HEK293T (cell line): ENCODE data around the gene ZSCAN22.

Source experiments
- CTCF ChIA-PET: fragments of 350-600 bp; formaldehyde crosslinking; extraction: SDS; loops from one replicate; lab custom pipeline; 2021; ENCODE audit warnings: antibody characterized with exemption, inconsistent platforms; lab: Yijun Ruan, JAX
- POLR2A ChIA-PET: fragments of 350-600 bp; formaldehyde crosslinking; extraction: SDS; loops from one replicate; lab custom pipeline; 2020; ENCODE audit warnings: antibody characterized with exemption, inconsistent platforms; lab: Yijun Ruan, JAX
- DNase-seq: peaks from one replicate; pipeline ENCODE4 v3.0.0; 2012; ENCODE audit warnings: mixed read lengths; ENCODE audit errors: extremely low spot score
- ARNT ChIP-seq: fragments of 450-650 bp; IDR thresholded peaks from 2 replicates; pipeline ENCODE4 v1.6.1; 2017; ENCODE audit warnings: mild to moderate bottlenecking
- BHLHE40 ChIP-seq: fragments of 450-650 bp; IDR thresholded peaks from 2 replicates; pipeline ENCODE4 v1.6.1; 2016; ENCODE audit warnings: mild to moderate bottlenecking, moderate library complexity, borderline replicate concordance
- CTBP1 ChIP-seq: fragments of 450-650 bp; IDR thresholded peaks from 2 replicates; pipeline ENCODE4 v1.6.1; 2016; ENCODE audit warnings: borderline replicate concordance
- ELF4 ChIP-seq: fragments of 450-650 bp; IDR thresholded peaks from 2 replicates; pipeline ENCODE4 v1.6.1; 2017; ENCODE audit warnings: antibody characterized with exemption
- FOXA1 ChIP-seq: fragments of 450-650 bp; IDR thresholded peaks from 2 replicates; pipeline ENCODE4 v1.6.1; 2016; ENCODE audit warnings: mild to moderate bottlenecking
- FOXK2 ChIP-seq: fragments of 450-650 bp; IDR thresholded peaks from 2 replicates; pipeline ENCODE4 v1.6.1; 2016; ENCODE audit warnings: mild to moderate bottlenecking
- FOXM1 ChIP-seq: fragments of 450-650 bp; IDR thresholded peaks from 2 replicates; pipeline ENCODE4 v1.6.1; 2017; ENCODE audit warnings: mild to moderate bottlenecking, borderline replicate concordance
- HDGF ChIP-seq: fragments of 450-650 bp; IDR thresholded peaks from 2 replicates; pipeline ENCODE4 v1.6.1; 2017; ENCODE audit warnings: antibody characterized with exemption, borderline replicate concordance
- L3MBTL2 ChIP-seq: fragments of 450-650 bp; conservative IDR thresholded peaks from 2 replicates; pipeline ENCODE4 v1.6.1; 2016; ENCODE audit warnings: mild to moderate bottlenecking
- LEF1 ChIP-seq: fragments of 450-650 bp; IDR thresholded peaks from 2 replicates; pipeline ENCODE4 v1.6.1; 2017; ENCODE audit warnings: mild to moderate bottlenecking, borderline replicate concordance
- NFRKB ChIP-seq: fragments of 450-650 bp; IDR thresholded peaks from 2 replicates; pipeline ENCODE4 v1.6.1; 2016; ENCODE audit warnings: mild to moderate bottlenecking, moderate library complexity
- PKNOX1 ChIP-seq: fragments of 450-650 bp; IDR thresholded peaks from 2 replicates; pipeline ENCODE4 v1.6.1; 2016
- SP1 ChIP-seq: fragments of 450-650 bp; IDR thresholded peaks from 2 replicates; pipeline ENCODE4 v1.6.1; 2017
- SUZ12 ChIP-seq: fragments of 450-650 bp; IDR thresholded peaks from 2 replicates; pipeline ENCODE4 v1.6.1; 2016; ENCODE audit warnings: mild to moderate bottlenecking
- TARDBP ChIP-seq: fragments of 450-650 bp; IDR thresholded peaks from 2 replicates; pipeline ENCODE4 v1.6.1; 2016
- ZNF384 ChIP-seq: fragments of 450-650 bp; IDR thresholded peaks from 2 replicates; pipeline ENCODE4 v1.6.1; 2016

Gene ZSCAN22

GRCh38 chr19:58353717-58354477 lies 27.1 kb downstream of the ZSCAN22 start:
- ChIA-PET POLR2A (interaction anchor here (1.2 to 1.3 kb wide), 2 partner anchors 9 to 55 kb away, joined by 4 to 5 read pairs; partner anchors contain the start of genes ZNF497 and ZNF584), CTCF (no interaction called here)
- TF ChIP-seq L3MBTL2 (no peak), ELF4 (no peak), HDGF (no peak), NFRKB (no peak), TARDBP (no peak), SUZ12 (no peak), FOXK2 (no peak), FOXA1 (no peak), ZNF384 (no peak), BHLHE40 (no peak), ARNT (no peak), CTBP1 (no peak), SP1 (no peak), PKNOX1 (no peak), LEF1 (no peak), FOXM1 (no peak)
- DNase-seq = no peak

GRCh38 chr19:58354478-58355030 lies 27.8 kb downstream of the ZSCAN22 start:
- no peak for DNase-seq
- POLR2A ChIA-PET = interaction anchor here (1.2 to 1.3 kb wide), 2 partner anchors 8 to 54 kb away, joined by 4 to 5 read pairs; partner anchors contain the start of genes ZNF497 and ZNF584
- CTCF ChIA-PET = no interaction called here
- no peak for TF ChIP-seq HDGF
- TF ChIP-seq BHLHE40 = no peak
- no peak for TF ChIP-seq FOXK2
- no peak for TF ChIP-seq FOXM1
- TF ChIP-seq CTBP1 = no peak

- ChIA-PET POLR2A (interaction anchor here (1.3 kb wide), 1 partner anchor 53 kb away, joined by 5 read pairs; the partner anchor contains the start of gene ZNF584), CTCF (no interaction called here)
- no peak for DNase-seq
- TF ChIP-seq FOXA1 (no peak), ZNF384 (no peak), ELF4 (no peak), TARDBP (no peak), HDGF (no peak), ARNT (no peak), NFRKB (no peak), SUZ12 (no peak), BHLHE40 (no peak), LEF1 (no peak), PKNOX1 (no peak), CTBP1 (no peak), FOXM1 (no peak), FOXK2 (no peak), SP1 (no peak), L3MBTL2 (no peak)
These were observed 28.5 kb downstream of the ZSCAN22 start for GRCh38 chr19:58355215-58355796.

- TF ChIP-seq ZNF384 = no peak
- TF ChIP-seq ELF4 = no peak
- TF ChIP-seq TARDBP = no peak
- no peak for TF ChIP-seq SUZ12
- TF ChIP-seq L3MBTL2 = no peak
- no peak for TF ChIP-seq HDGF
- no peak for TF ChIP-seq CTBP1
- no peak for TF ChIP-seq SP1
- TF ChIP-seq FOXK2 = no peak
- no peak for TF ChIP-seq FOXA1
- no peak for TF ChIP-seq FOXM1
- no peak for TF ChIP-seq ARNT
- no peak for TF ChIP-seq BHLHE40
- no peak for TF ChIP-seq NFRKB
- no peak for TF ChIP-seq PKNOX1
- TF ChIP-seq LEF1 = no peak
- CTCF ChIA-PET = no interaction called here
- no peak for DNase-seq
- POLR2A ChIA-PET = interaction anchor here (0.6 kb wide), 1 partner anchor 128 kb away, joined by 3 read pairs; the partner anchor contains the start of gene ZNF544
These were observed 29.3 kb downstream of the ZSCAN22 start for GRCh38 chr19:58355908-58356765.
